PFSK-1 (cell line): ENCODE data around the gene KAZN.

Experiments used
- POLR2AphosphoS5 ChIP-seq: IDR thresholded peaks from 2 replicates; pipeline ENCODE4 v1.6.1; 2012; ENCODE audit warnings: low read depth, mild to moderate bottlenecking, control low read depth, low read length, moderate library complexity
- TAF1 ChIP-seq: IDR thresholded peaks from 2 replicates; pipeline ENCODE4 v1.6.1; 2012; ENCODE audit warnings: low read length, control low read depth, borderline replicate concordance; ENCODE audit not compliant: insufficient read depth

DNA sequence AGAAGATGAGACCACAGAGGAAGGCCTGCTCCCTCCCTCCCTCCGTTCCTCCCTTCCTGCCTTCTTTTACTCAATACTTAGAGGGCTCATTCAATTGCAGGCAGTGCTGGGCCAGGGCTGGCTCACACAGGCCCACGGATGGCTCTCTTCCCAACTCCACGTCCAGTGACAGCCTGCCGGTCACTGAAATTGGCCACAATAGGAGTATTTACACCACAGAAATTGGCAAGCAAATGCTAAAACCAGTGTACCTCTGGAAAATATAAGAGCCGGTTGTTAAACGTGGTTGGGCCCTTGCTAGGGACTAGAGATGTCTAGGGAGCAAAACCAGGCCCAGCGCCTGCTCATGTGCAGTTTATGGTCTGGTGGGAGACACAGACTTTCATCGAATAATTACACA, 482.6 kb downstream of the KAZN start:
- TF ChIP-seq TAF1: no peak
- no peak for TF ChIP-seq POLR2AphosphoS5
